ENCODE results near the gene HSPB6. TPM values are rescaled to one million over a fixed set of nuclear protein-coding genes. Genes with fewer than 3 reads are reported as not detected.

Gene HSPB6
- total and polyA plus RNA-seq, 4 donors = 2.7 to 17.7 (median 5.6) TPM

GRCh38 chr19:35751839-35752745 lies 4.7 kb downstream of the HSPB6 start:
- Histone ChIP-seq H3K9ac (ENCODE audit: low read depth in 1 of 2, low read length in 2 of 2) (no peak overlapping the region), H3K27me3 (ENCODE audit: control insufficient read depth in 4 of 4, insufficient read depth in 4 of 4, low read length in 3 of 4) (no peaks in the 10 kb centered on the region), H3K9me3 (ENCODE audit: control insufficient read depth in 4 of 4, low read length in 3 of 4) (no peaks in the 10 kb centered on the region), H3K36me3 (ENCODE audit: control insufficient read depth in 4 of 4, insufficient read depth in 3 of 4, low read depth in 1 of 4, low read length in 3 of 4) (peaks cover 0 to 20% (median 10%) of the 10 kb centered on the region in 4 donors), H3K4me3 (ENCODE audit: low read depth in 1 of 3, low read length in 3 of 3) (no peak overlapping the region), H3K27ac (ENCODE audit: low read depth in 1 of 2, low read length in 2 of 2) (no peak overlapping the region), H3K4me1 (ENCODE audit: control insufficient read depth in 4 of 4, insufficient read depth in 4 of 4, low read length in 3 of 4) (peaks cover 8 to 17% (median 12%) of the 10 kb centered on the region in 4 donors)
- no peak for DNase-seq (ENCODE audit: low spot score)
- TF ChIP-seq REST (IDR thresholded peaks at IDR 0.05) = no peak
- TF ChIP-seq ZBTB33 (IDR thresholded peaks at IDR 0.05) = no peak
- TF ChIP-seq HNF4G (IDR thresholded peaks at IDR 0.05) = no peak
- no peak for TF ChIP-seq HNF4A (conservative IDR thresholded peaks at IDR 0.05)
- TF ChIP-seq FOXA2 (IDR thresholded peaks at IDR 0.05) = no peak
- no peak for TF ChIP-seq RXRA (IDR thresholded peaks at IDR 0.05)
- no peak for TF ChIP-seq ATF3 (IDR thresholded peaks at IDR 0.05)
- WGBS = 90% methylated on average over 14 of the region's 14 CpGs

GRCh38 chr19:35750167-35750566 lies 6.7 kb downstream of the HSPB6 start:
- peaks cover 0 to 20% (median 10%) of the 10 kb centered on the region in 4 donors for H3K36me3 ChIP-seq (ENCODE audit: control insufficient read depth in 4 of 4, insufficient read depth in 3 of 4, low read depth in 1 of 4, low read length in 3 of 4)

More at GRCh38 chr19:35750167-35750566, 6.7 kb downstream of the HSPB6 start:
- 84% methylated on average over 5 of the region's 5 CpGs for WGBS
- Histone ChIP-seq H3K27ac (ENCODE audit: low read depth in 1 of 2, low read length in 2 of 2) (no peak overlapping the region), H3K4me3 (ENCODE audit: low read depth in 1 of 3, low read length in 3 of 3) (no peak overlapping the region), H3K9ac (ENCODE audit: low read depth in 1 of 2, low read length in 2 of 2) (no peak overlapping the region), H3K27me3 (ENCODE audit: control insufficient read depth in 4 of 4, insufficient read depth in 4 of 4, low read length in 3 of 4) (no peaks in the 10 kb centered on the region), H3K9me3 (ENCODE audit: control insufficient read depth in 4 of 4, low read length in 3 of 4) (no peaks in the 10 kb centered on the region), H3K4me1 (ENCODE audit: control insufficient read depth in 4 of 4, insufficient read depth in 4 of 4, low read length in 3 of 4) (peaks cover 0 to 23% (median 18%) of the 10 kb centered on the region in 4 donors)
- no peak for DNase-seq (ENCODE audit: low spot score)
- TF ChIP-seq REST (IDR thresholded peaks at IDR 0.05) = no peak
- TF ChIP-seq YY1 (IDR thresholded peaks at IDR 0.05) = no peak
- no peak for TF ChIP-seq HNF4G (IDR thresholded peaks at IDR 0.05)
- TF ChIP-seq ZBTB33 (IDR thresholded peaks at IDR 0.05) = no peak
- TF ChIP-seq GABPA (IDR thresholded peaks at IDR 0.05 in 1 of 2, conservative IDR thresholded peaks at IDR 0.05 in 1 of 2) = no peak
- no peak for TF ChIP-seq HNF4A (conservative IDR thresholded peaks at IDR 0.05)
- TF ChIP-seq ATF3 (IDR thresholded peaks at IDR 0.05) = no peak
- no peak for TF ChIP-seq NR2F2 (IDR thresholded peaks at IDR 0.05)
- no peak for TF ChIP-seq JUND (IDR thresholded peaks at IDR 0.05)
- TF ChIP-seq CTCF (IDR thresholded peaks at IDR 0.05; ENCODE audit: low read depth, low read length, missing input control) = no peak
- TF ChIP-seq FOXA1 (IDR thresholded peaks at IDR 0.05) = no peak
- no peak for TF ChIP-seq RXRA (IDR thresholded peaks at IDR 0.05)
- TF ChIP-seq SP1 (IDR thresholded peaks at IDR 0.05) = no peak
